Fibroblast of the aortic adventitia (primary cell): Measurements from ENCODE around the gene AVPR1B. TPM values are rescaled to one million over a fixed set of nuclear protein-coding genes. Genes with fewer than 3 reads are reported as not detected.
A peak's percentile ranks its signal among the peaks of the same experiment; 100 is the strongest.

Experiments used
- DNase-seq: peaks from one replicate; pipeline ENCODE4 v3.0.0-alpha.2; 2010; ENCODE audit warnings: low read depth
- H3K4me3 ChIP-seq: 2 replicates; pipeline ENCODE4 v1.5.1; 2011; ENCODE audit warnings: low read depth, mild to moderate bottlenecking, control low read depth, low read length, moderate library complexity
- CTCF ChIP-seq: IDR thresholded peaks from 2 replicates; pipeline ENCODE4 v1.5.1; 2011; ENCODE audit warnings: mild to moderate bottlenecking, low read length, control low read depth, inconsistent platforms; ENCODE audit not compliant: insufficient read depth
- total RNA-seq: library from RNA; depleted of rRNA; stranded (reverse); fragments of >200 nt; gene quantifications from 2 replicates; pipeline ENCODE4 v1.2.3, GENCODE V29; 2012; ENCODE audit warnings: low replicate concordance

The AVPR1B gene
- total RNA-seq, 1 donor = not detected

GRCh38 chr1:206136241-206136640 is 19.1 kb upstream of the AVPR1B start:
- H3K4me3 ChIP-seq = no peak overlapping the region
- TF ChIP-seq CTCF = no peak
- DNase-seq = no peak

GRCh38 chr1:206135248-206135647 is 18.1 kb upstream of the AVPR1B start:
- DNase-seq = no peak
- no peak overlapping the region for H3K4me3 ChIP-seq
- TF ChIP-seq CTCF = no peak

- TF ChIP-seq CTCF = no peak
- no peak for DNase-seq
- H3K4me3 ChIP-seq = no peak overlapping the region
Measured at GRCh38 chr1:206133751-206134415, 16.7 kb upstream of the AVPR1B start.

- no peak for DNase-seq
- TF ChIP-seq CTCF = no peak
- H3K4me3 ChIP-seq = no peak overlapping the region
Measured at GRCh38 chr1:206131037-206131436, 13.8 kb upstream of the AVPR1B start.

- TF ChIP-seq CTCF = no peak
- H3K4me3 ChIP-seq = no peak overlapping the region
- peak; percentile 25 for DNase-seq
Measured at GRCh38 chr1:206128196-206128595, 11.0 kb upstream of the AVPR1B start.

- TF ChIP-seq CTCF = no peak
- no peak overlapping the region for H3K4me3 ChIP-seq
- no peak for DNase-seq
Measured at GRCh38 chr1:206127336-206127735, 10.1 kb upstream of the AVPR1B start.

GRCh38 chr1:206125346-206125745 is 8.2 kb upstream of the AVPR1B start:
- no peak overlapping the region for H3K4me3 ChIP-seq
- no peak for TF ChIP-seq CTCF
- no peak for DNase-seq
